Nephron progenitor cell (in vitro differentiated cells): ENCODE results near the gene TXNRD1.
A peak's percentile ranks its signal among the peaks of the same experiment; 100 is the strongest.

Experiments
- DNase-seq: peaks from one replicate; pipeline ENCODE4 v3.0.0; 2021
- H3K27ac Mint-ChIP-seq: 2 replicates; pipeline ENCODE4 v1.8.0; 2021; ENCODE audit warnings: mild to moderate bottlenecking, moderate library complexity, mixed read lengths
- H3K27me3 Mint-ChIP-seq: 2 replicates; pipeline ENCODE4 v1.8.0; 2021; ENCODE audit warnings: mild to moderate bottlenecking, low read depth, mixed read lengths; ENCODE audit not compliant: poor library complexity
- H3K36me3 Mint-ChIP-seq: 2 replicates; pipeline ENCODE4 v1.8.0; 2021; ENCODE audit warnings: low read depth, mixed read lengths
- H3K4me1 Mint-ChIP-seq: 2 replicates; pipeline ENCODE4 v1.8.0; 2021; ENCODE audit warnings: mixed read lengths
- H3K4me3 Mint-ChIP-seq: 2 replicates; pipeline ENCODE4 v1.8.0; 2021; ENCODE audit warnings: mild to moderate bottlenecking, moderate library complexity, mixed read lengths
- H3K9me3 Mint-ChIP-seq: 2 replicates; pipeline ENCODE4 v1.8.0; 2021; ENCODE audit warnings: mild to moderate bottlenecking, moderate library complexity, mixed read lengths
- CTCF ChIP-seq: fragments of 200-600 bp; sonication (generic); IDR thresholded peaks from 2 replicates; pipeline ENCODE4 v1.5.0; 2021; ENCODE audit warnings: antibody characterized with exemption

Gene TXNRD1

GRCh38 chr12:104355630-104356029 lies 140.1 kb downstream of the TXNRD1 start:
- no peak for DNase-seq
- peaks cover 10% of the 10 kb centered on the region for H3K9me3 Mint-ChIP-seq

GRCh38 chr12:104356231-104357115 lies 140.9 kb downstream of the TXNRD1 start:
- peaks cover 18% of the 10 kb centered on the region for H3K9me3 Mint-ChIP-seq
- H3K27me3 Mint-ChIP-seq, result peaks cover 3% of the 10 kb centered on the region
- peaks cover 25% of the 10 kb centered on the region for H3K36me3 Mint-ChIP-seq
- no peak for TF ChIP-seq CTCF
- no peak overlapping the region for H3K4me3 Mint-ChIP-seq
- no peak for DNase-seq
- H3K4me1 Mint-ChIP-seq, result no peaks in the 10 kb centered on the region
- H3K27ac Mint-ChIP-seq, result peak overlapping the region; percentile 43

More at GRCh38 chr12:104355630-104356029, 140.1 kb downstream of the TXNRD1 start:
- Mint-ChIP-seq H3K27ac (no peak overlapping the region), H3K36me3 (peaks cover 24% of the 10 kb centered on the region), H3K4me3 (no peak overlapping the region), H3K4me1 (no peaks in the 10 kb centered on the region), H3K27me3 (peaks cover 3% of the 10 kb centered on the region)
- TF ChIP-seq CTCF, result no peak

GRCh38 chr12:104357421-104357952 lies 141.9 kb downstream of the TXNRD1 start:
- Mint-ChIP-seq H3K36me3 (peaks cover 25% of the 10 kb centered on the region), H3K27ac (peak overlapping the region; percentile 0), H3K27me3 (peaks cover 3% of the 10 kb centered on the region), H3K9me3 (peaks cover 27% of the 10 kb centered on the region), H3K4me3 (no peak overlapping the region), H3K4me1 (no peaks in the 10 kb centered on the region)
- no peak for DNase-seq
- no peak for TF ChIP-seq CTCF

GRCh38 chr12:104358353-104359003 lies 142.9 kb downstream of the TXNRD1 start:
- Mint-ChIP-seq H3K27ac (no peak overlapping the region), H3K27me3 (peaks cover 3% of the 10 kb centered on the region), H3K9me3 (peaks cover 27% of the 10 kb centered on the region), H3K36me3 (peaks cover 17% of the 10 kb centered on the region), H3K4me3 (no peak overlapping the region), H3K4me1 (no peaks in the 10 kb centered on the region)
- peak; percentile 60 for TF ChIP-seq CTCF
- DNase-seq, result peak; percentile 46

GRCh38 chr12:104359216-104359615 lies 143.6 kb downstream of the TXNRD1 start:
- H3K4me1 Mint-ChIP-seq, result no peaks in the 10 kb centered on the region
- no peak overlapping the region for H3K27ac Mint-ChIP-seq
- H3K27me3 Mint-ChIP-seq, result peaks cover 3% of the 10 kb centered on the region
- H3K36me3 Mint-ChIP-seq, result peaks cover 15% of the 10 kb centered on the region
- no peak for DNase-seq
- TF ChIP-seq CTCF, result no peak
- H3K9me3 Mint-ChIP-seq, result peaks cover 27% of the 10 kb centered on the region
- no peak overlapping the region for H3K4me3 Mint-ChIP-seq
